ENCODE results near the gene ITGAD.

ITGAD gene

GRCh38 chr16:31382485-31383161, 10.5 kb upstream of the ITGAD start:
- no peak for TF ChIP-seq TCF12 (IDR thresholded peaks at IDR 0.05; ENCODE audit: low read depth)
- peak; percentile 63 for TF ChIP-seq CEBPB (IDR thresholded peaks at IDR 0.05)
- peak; percentile 74 for TF ChIP-seq RAD21 (IDR thresholded peaks at IDR 0.05; ENCODE audit: low read depth)

GRCh38 chr16:31385680-31386079, 7.5 kb upstream of the ITGAD start:
- TF ChIP-seq FOXM1 (IDR thresholded peaks at IDR 0.05; ENCODE audit: borderline replicate concordance, low read depth) (no peak), TCF12 (IDR thresholded peaks at IDR 0.05; ENCODE audit: low read depth) (no peak), RAD21 (IDR thresholded peaks at IDR 0.05; ENCODE audit: low read depth) (no peak), YY1 (IDR thresholded peaks at IDR 0.05; ENCODE audit: low read depth) (no peak), MAX (IDR thresholded peaks at IDR 0.05) (0 out of 2 replicates have a peak, but pooled peaks have one; percentile 19)

- TF ChIP-seq YY1 (IDR thresholded peaks at IDR 0.05; ENCODE audit: low read depth) (peak; percentile 68; the same call in 1 of the 2 replicates), EGR1 (IDR thresholded peaks at IDR 0.05) (no peak)
Measured at GRCh38 chr16:31386157-31386984, 6.8 kb upstream of the ITGAD start.

GRCh38 chr16:31388535-31388934, 4.6 kb upstream of the ITGAD start:
- no peak for TF ChIP-seq CREB1 (IDR thresholded peaks at IDR 0.05; ENCODE audit: low read depth)

- TF ChIP-seq NFIC (IDR thresholded peaks at IDR 0.05) (no peak), REST (IDR thresholded peaks at IDR 0.05; ENCODE audit: low read depth) (no peak), EGR1 (IDR thresholded peaks at IDR 0.05) (no peak), MAX (IDR thresholded peaks at IDR 0.05) (no peak), ZBTB7A (IDR thresholded peaks at IDR 0.05; ENCODE audit: low read depth) (no peak), YY1 (IDR thresholded peaks at IDR 0.05; ENCODE audit: low read depth) (no peak), FOXM1 (IDR thresholded peaks at IDR 0.05; ENCODE audit: borderline replicate concordance, low read depth) (no peak), USF1 (IDR thresholded peaks at IDR 0.05) (no peak), TEAD4 (IDR thresholded peaks at IDR 0.05) (no peak), TCF12 (IDR thresholded peaks at IDR 0.05; ENCODE audit: low read depth) (no peak), RAD21 (IDR thresholded peaks at IDR 0.05; ENCODE audit: low read depth) (no peak), TAF1 (IDR thresholded peaks at IDR 0.05; ENCODE audit: low read depth) (no peak), EP300 (IDR thresholded peaks at IDR 0.05; ENCODE audit: borderline replicate concordance) (no peak), CREB1 (IDR thresholded peaks at IDR 0.05; ENCODE audit: low read depth) (no peak), CEBPB (IDR thresholded peaks at IDR 0.05) (no peak)
Measured at GRCh38 chr16:31390504-31391041, 2.6 kb upstream of the ITGAD start.

GRCh38 chr16:31395647-31396046, 2.5 kb downstream of the ITGAD start:
- no peak for TF ChIP-seq MAX (IDR thresholded peaks at IDR 0.05)
- no peak for TF ChIP-seq REST (IDR thresholded peaks at IDR 0.05; ENCODE audit: low read depth)
- TF ChIP-seq USF1 (IDR thresholded peaks at IDR 0.05) = no peak
- no peak for TF ChIP-seq NFIC (IDR thresholded peaks at IDR 0.05)
- TF ChIP-seq FOXM1 (IDR thresholded peaks at IDR 0.05; ENCODE audit: borderline replicate concordance, low read depth) = no peak
- no peak for TF ChIP-seq TAF1 (IDR thresholded peaks at IDR 0.05; ENCODE audit: low read depth)
- no peak for TF ChIP-seq RAD21 (IDR thresholded peaks at IDR 0.05; ENCODE audit: low read depth)
- no peak for TF ChIP-seq EGR1 (IDR thresholded peaks at IDR 0.05)
- TF ChIP-seq TCF12 (IDR thresholded peaks at IDR 0.05; ENCODE audit: low read depth) = no peak
- no peak for TF ChIP-seq CEBPB (IDR thresholded peaks at IDR 0.05)

Measured in Ishikawa (cell line).